MV-4-11 (cell line): ENCODE data around the gene ITPR1.

ENCODE experiments used
- DNase-seq: peaks from one replicate; lab custom pipeline; 2025; lab: John Stamatoyannopoulos, UW

The ITPR1 gene

GRCh38 chr3:4533489-4534443 is 40.6 kb downstream of the ITPR1 start:
- peak; percentile 80 for DNase-seq

- no peak for DNase-seq
Observed at GRCh38 chr3:4534906-4535305, 41.8 kb downstream of the ITPR1 start.

DNA sequence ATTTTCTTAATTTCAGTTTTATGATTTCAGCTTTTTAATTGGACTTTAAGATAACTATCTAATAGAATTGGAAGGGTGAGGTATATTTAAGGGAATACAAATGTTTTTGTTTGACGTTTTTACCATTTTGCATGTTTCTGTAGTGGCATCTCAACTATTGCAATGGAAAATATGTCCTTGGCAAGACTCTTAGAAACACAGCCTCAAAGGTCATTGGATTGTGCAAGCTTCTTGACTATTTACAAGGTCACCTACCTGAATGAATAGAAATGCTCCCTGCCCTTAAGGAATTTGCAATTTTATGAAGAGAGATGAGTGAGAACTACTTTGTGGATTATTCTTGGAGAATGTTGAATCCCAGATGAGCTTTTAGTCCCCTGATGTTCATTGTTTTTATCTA is 43.1 kb downstream of the ITPR1 start:
- no peak for DNase-seq

- no peak for DNase-seq
Observed at GRCh38 chr3:4540267-4540666, 47.1 kb downstream of the ITPR1 start.

DNA sequence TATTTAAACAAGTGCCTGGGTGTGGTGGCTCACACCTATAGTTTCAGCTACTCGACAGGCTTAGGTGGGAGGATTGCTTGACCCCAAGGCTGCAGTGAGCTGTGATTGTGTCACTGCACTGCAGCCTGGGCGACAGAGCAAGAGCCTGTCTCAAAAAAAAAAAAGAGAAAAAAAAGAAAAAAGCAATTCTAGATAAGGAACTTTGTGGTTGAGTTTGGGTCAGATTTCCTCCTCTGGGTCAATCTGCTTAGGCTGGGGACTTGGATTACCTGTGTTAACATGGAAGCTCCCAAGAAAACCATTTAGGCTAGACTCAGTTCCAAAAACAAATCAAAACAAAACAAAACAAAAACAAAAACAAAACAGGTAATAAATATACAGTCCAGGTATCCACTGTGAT is 50.0 kb downstream of the ITPR1 start:
- peak; percentile 16 for DNase-seq

- DNase-seq, result peak; percentile 51
Observed at GRCh38 chr3:4546346-4547178, 53.4 kb downstream of the ITPR1 start.

DNA sequence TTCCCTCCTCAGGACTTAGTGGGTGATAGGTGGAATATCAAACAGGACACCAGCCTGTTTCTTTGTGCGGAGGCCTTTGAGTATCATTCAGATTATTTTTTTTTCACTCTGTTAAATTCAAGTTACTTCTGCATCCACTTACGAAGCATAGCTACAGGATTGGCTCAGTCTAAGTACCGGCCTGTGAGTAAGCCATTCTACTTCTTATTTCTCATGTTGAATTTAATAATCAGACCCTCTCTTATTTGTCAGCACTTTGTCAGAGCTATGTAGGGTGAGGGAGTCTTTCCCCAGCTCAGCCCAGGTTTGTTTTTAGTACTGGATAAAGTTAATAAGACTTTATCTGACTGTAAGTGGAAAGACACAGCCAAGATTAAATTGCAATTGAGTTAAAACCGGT is 54.7 kb downstream of the ITPR1 start:
- DNase-seq, result no peak

DNA sequence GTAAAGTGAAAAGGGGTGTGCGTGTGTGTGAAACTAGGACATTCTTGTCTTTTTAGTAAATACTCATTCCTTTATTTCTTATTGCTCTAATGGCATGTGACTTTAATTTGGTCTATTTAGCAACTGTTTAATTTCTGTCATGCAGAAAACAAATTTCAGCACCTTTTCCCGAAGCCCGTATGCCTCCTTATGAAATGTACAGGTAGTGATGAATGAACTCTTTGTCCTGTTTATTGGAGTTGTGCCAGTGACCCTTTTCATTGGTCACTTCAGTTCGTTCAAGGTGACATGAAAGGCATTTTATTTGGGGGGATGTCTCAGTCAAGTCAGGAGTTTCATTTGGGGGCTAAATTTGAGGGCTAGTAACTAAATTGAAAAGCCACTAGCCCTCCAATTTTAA is 55.2 kb downstream of the ITPR1 start:
- DNase-seq, result no peak

DNA sequence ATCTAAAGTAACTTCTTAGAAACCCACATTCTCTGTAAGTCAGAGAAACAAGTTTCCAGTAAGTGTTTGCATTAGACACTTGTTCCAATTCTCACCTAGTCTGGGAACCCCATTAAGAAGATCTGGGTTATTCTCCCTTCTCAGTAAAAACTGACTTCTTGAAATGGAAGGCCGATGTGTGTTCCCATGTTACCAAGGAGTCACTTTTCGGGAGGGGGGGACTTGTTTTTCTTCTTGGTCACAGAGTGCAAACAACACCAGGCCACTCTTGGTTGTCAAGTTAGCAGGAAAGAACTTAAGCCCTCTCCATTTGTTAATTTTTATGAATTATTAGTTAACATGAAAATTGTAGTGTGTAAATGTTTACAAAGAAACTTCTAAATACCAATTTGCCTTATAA is 55.6 kb downstream of the ITPR1 start:
- DNase-seq, result no peak

DNA sequence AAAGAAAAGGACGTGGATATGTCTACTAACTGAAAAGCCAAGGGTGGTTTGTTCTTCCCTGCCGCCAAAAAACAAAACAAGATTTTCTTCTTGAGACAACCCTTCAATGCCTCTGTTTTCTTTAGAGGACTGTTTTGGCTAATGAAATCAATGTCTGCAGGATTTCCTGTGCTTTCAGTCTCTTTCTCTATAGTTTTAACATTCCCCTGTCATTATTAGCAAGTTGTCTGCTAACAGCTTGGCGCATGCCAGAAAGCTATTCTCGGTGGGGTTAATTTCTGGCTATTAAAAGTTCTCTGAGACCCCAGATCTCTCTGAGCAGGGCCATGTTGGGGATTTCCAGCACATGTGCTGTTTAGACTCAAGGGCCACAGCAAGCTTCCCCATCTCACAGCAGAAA is 56.7 kb downstream of the ITPR1 start:
- no peak for DNase-seq

GRCh38 chr3:4551051-4551711 is 58.0 kb downstream of the ITPR1 start:
- DNase-seq, result no peak

- no peak for DNase-seq
Observed at GRCh38 chr3:4551794-4552442, 58.8 kb downstream of the ITPR1 start.

GRCh38 chr3:4552811-4553210 is 59.7 kb downstream of the ITPR1 start:
- DNase-seq, result peak; percentile 6

DNA sequence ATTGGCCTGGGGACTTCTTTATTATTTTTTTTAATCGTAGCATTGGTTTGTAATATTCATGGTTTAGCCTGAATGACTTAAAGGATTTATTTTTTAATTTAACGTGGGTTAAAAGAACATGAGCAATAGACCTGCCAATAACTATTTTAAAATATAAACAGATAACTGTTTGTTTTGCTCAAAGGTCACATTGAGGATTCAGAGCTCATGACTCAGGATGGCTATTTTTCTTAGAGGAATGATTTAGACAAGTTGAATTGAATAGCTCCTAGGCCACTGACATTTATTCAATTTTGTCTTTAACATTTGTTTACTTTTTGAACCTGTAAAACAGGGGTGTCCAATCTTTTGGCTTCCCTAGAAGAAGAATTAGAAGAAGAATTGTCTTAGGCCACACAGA is 68.5 kb downstream of the ITPR1 start:
- DNase-seq, result no peak

DNA sequence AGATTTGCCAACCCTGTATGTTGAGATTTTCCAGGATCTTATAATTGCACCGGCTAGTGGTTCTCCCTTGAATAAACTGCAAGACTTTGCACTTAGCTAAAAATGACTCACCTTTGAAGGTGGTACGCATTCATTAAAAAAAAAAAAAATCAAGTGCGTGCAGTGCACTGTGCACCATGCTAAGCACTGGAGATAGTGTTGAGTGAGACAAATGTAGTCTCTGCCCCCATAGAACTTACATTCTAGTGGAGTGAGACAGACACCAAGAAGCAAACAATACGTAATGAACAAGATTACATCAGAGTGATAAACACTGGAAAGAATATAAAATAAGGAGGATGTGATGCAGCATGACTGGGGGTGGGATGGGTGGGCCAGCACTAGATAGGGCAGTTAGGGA is 69.4 kb downstream of the ITPR1 start:
- no peak for DNase-seq

- DNase-seq, result no peak
Observed at GRCh38 chr3:4564270-4564669, 71.1 kb downstream of the ITPR1 start.

DNA sequence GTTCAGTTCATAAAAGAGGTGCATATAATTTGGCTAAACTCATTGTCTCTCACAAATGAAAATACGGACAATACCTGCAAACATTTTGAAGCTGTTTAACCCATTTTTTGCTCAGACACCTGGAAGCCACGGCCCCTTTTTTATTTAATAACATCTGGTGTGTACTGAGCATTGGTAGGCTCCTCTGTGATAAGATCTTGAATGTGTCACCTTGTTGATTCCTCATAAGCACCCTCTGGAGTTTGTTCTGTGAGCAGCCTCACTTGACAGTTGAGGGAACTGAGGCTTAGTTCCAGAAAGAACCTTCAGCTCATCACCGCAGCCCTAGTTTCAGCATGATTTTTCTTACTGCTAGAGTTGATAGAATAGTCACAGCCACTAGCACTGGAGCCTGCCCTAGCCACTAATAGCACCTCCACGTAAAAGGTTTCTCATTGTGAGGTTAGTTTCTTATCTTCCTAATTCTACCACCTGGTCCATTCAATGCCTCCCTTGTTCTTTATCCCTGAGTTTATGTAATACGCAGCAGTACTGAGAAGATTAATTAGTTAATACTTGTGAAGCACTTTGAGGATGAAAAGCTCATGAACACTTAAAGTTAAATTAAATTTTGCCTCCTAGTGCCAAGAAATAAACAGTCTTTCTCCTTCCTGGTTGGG is 71.9 kb downstream of the ITPR1 start:
- DNase-seq, result no peak

GRCh38 chr3:4565809-4566501 is 72.8 kb downstream of the ITPR1 start:
- DNase-seq, result no peak

DNA sequence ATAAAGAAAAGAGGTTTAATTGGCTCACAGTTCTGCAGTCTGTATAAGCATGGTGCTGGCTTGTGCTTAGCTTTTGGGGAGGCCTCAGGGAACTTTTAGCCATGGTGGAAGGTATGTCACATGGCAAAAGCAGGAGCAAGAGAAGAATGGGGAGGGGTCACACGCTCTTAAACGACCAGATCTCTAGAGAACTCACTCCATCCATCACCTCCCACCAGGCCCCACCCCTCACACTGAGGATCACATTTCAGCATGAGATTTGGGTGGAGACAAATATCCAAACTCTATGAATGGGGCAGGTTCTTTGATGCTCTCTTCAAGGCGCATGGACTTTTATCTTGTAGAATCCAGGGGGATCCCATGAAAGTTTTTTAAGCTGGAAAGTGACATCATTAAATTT is 75.7 kb downstream of the ITPR1 start:
- DNase-seq, result no peak

DNA sequence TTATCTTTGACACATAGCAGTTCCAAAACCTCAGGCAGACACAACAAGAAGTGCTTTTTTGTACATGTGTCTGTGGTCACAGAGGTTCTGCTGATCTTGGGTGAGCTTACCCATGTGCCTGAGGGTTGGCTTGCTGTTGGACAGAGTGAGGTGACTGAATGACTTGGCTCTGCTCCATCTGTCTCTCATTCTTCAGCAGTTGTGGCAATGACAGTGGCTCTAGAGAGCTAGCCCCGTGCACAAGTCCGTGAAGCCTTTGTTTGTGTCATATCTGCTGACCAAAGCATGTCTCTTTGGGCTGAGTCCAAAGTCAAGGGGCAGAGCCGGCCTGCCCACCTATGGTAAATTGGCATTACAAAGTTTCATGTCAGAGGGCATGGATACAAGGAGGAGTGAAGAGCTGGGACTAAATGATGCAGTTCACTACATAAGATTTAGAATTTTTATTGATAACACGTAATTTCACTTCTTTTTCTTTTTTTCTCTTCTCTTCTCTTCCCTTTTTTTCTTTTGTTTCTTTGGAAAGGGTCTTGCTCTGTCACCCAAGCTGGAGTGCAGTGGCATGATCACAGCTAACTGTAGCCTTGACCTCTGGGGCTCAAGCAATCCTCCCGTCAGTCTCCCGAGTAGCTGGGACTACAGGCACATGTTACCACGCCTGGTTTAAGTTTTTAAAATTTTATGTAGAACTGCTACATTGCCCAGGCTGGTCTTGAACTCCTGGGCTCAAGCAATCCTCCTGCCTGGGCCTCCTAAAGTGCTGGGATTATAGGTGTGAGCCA is 77.9 kb downstream of the ITPR1 start:
- peak; percentile 53 for DNase-seq
